Gastrocnemius medialis (tissue), 4 donors: ENCODE measurements around the gene MAP2K5.

Experiments
- CTCF ChIP-seq, 5 experiments: fragments of 450-650 bp in 3 of 5; fragments of 200-600 bp in 2 of 5; sonication (generic) in 2 of 5; IDR thresholded peaks in 4 of 5; conservative IDR thresholded peaks in 1 of 5; 1 replicate in 4 of 5; 2 replicates in 1 of 5; pipeline ENCODE4 v1.5.1; 2016 to 2019; ENCODE audit warnings: antibody characterized with exemption in 5 of 5, mild to moderate bottlenecking in 3 of 5, moderate library complexity in 3 of 5
- POLR2A ChIP-seq, 2 donors: fragments of 450-650 bp; IDR thresholded peaks; one replicate each; pipeline ENCODE4 v1.6.1; 2017; ENCODE audit warnings: antibody characterized with exemption in 2 of 2, mild to moderate bottlenecking in 2 of 2, moderate library complexity in 2 of 2

GRCh38 chr15:67775998-67776397, 233.5 kb downstream of the MAP2K5 start:
- no peak for TF ChIP-seq CTCF (IDR thresholded peaks at IDR 0.05 in 4 of 5, conservative IDR thresholded peaks at IDR 0.05 in 1 of 5)
- TF ChIP-seq POLR2A (IDR thresholded peaks at IDR 0.05) = no peak
